ENCODE results near the gene HTR1B.

The HTR1B gene

GRCh38 chr6:77455271-77455670, 8.0 kb downstream of the HTR1B start:
- no peak for DNase-seq

- no peak for DNase-seq
Measured at GRCh38 chr6:77454386-77454785, 8.9 kb downstream of the HTR1B start.

- no peak for DNase-seq
Measured at GRCh38 chr6:77451466-77451865, 11.8 kb downstream of the HTR1B start.

DNA sequence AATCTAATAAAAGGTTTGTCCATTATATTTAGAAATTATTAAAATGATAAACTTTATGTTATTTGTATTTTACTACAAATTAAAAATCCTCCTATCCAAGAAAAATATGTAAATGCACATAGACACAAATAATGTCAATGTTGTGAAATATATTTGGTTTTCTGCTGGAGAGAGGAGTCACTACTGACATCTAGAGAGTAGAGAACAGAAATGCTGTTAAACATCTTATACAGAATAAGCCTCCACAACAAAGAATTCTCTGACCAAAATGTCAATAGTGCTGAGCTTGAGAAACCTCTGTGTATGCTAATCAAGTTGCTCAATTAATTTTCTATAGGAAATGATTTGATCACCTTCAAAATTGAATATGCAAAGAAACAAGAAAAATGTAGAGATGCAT, 12.4 kb downstream of the HTR1B start:
- DNase-seq, result no peak

DNA sequence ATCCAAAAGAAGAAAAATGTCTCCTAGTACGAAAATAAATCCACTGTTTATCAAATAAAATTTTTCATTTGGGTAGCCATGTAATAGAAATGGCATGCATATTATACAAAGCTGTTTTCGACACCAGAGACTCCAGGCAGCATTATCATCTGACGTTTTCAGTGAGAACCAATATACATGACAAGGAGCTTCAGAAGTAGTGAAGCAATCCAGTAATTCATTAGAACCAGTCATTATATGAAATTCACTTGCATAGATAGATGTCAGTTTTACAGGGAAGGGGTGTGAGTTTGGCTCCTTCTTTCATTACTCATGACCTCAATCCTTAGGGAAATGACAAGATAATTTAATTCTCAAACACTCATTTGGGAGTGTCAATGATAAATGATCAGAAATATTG, 14.7 kb downstream of the HTR1B start:
- DNase-seq, result no peak

GRCh38 chr6:77447254-77447653, 16.0 kb downstream of the HTR1B start:
- no peak for DNase-seq

DNA sequence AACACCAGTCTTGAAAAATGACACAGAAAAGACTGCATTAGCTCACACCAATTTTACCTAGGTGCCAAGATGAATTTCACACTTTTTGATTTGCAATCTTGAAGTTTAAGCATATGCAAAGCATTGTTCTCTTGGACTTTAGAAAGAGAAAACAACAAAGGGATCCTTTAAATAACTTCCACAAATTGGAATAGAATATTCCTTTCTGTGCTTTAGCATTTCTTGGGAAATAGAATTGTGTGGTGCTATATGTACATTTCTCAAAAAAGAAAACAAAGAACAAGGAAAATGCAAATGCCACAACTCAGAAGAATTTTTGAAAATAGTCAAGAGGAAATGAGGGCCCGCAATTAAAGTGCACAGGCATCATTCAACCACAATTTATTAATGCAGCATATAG, 17.0 kb downstream of the HTR1B start:
- no peak for DNase-seq

GRCh38 chr6:77445214-77445613, 18.1 kb downstream of the HTR1B start:
- no peak for DNase-seq

- DNase-seq, result no peak
Measured at GRCh38 chr6:77440206-77440976, 22.9 kb downstream of the HTR1B start.

DNA sequence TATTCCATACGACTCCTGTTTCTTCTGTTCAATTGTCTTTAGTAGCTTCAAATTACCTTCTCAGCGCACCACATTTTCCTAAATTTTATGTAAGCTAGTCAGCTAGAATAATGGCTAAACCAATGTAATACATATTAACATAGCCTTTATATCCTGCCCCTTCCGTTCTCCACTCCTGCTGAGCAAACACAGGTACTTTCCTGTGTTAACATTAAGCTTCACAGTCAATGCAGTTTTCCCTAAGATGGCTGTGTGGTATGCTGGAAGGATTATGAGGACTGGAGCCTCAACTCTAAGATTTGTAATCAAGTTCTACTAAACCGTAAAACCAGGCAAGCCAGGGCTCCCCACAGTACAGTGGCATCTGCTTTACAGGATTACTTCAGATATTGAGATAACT, 29.4 kb downstream of the HTR1B start:
- no peak for DNase-seq

- no peak for DNase-seq
Measured at GRCh38 chr6:77430504-77430903, 32.8 kb downstream of the HTR1B start.

GRCh38 chr6:77425671-77426070, 37.6 kb downstream of the HTR1B start:
- DNase-seq, result no peak

DNA sequence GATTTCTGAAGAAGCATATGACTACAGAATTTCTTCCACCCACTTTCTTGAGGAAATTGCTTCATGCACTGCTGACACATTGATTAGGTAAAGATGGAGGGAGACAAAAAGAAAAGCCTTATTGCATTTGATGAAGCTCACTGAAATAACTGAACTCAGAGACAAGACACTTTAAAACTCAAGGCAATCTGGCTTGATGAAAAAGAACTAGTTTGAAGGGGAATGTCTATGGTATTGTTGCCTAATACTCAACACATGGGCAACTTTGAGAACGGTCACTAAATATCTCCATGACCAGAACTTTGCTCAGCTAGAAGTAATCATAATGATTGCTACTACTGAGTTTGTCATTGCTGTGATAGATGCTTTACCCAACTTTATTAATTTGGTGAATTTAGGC, 38.1 kb downstream of the HTR1B start:
- no peak for DNase-seq

GRCh38 chr6:77424761-77425160, 38.5 kb downstream of the HTR1B start:
- DNase-seq, result no peak

DNA sequence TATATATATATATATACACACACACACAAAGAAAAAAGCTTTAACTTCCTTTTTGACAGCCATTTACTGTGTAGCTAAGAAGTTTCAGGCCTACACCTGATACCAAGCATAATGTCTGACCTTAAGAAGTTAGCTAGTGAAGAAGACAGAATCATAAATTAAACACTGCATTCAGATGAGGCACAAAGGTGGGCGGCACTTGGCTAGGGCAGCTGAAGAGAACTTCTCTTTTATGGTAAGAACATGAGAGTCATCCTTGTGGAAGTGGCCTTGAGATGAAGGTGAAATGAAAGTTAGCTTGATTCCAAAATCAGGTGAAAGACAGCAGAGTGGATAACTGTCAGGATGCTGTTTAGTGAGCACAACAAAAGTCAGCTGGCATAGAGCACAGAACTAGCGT, 46.5 kb downstream of the HTR1B start:
- DNase-seq, result no peak

DNA sequence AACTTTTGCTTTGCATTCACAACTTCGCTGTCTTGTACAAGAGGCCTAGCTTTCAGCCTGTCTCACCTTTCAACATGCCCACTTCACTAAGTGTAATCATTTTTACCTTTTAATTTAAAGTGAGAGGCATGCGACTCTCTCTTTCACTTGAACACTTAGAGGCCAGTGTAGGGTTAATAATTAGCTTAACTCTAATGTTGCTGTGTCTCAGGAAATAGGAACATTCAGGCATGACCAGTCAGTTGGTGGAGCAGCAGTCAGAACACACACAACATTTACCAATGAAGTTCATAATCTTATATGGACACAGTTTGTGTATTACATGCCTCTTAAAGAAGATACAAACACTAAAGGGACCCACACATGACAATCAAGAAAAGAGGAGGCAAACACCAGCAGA, 47.6 kb downstream of the HTR1B start:
- DNase-seq, result no peak

Measured in activated effector memory CD4-positive, alpha-beta T cell treated with anti-CD3 and anti-CD28 coated beads, Interleukin-2, amount 50 U/mL, for 16 hours (primary cell).